ENCODE measurements around the gene FGD3.

FGD3 gene

GRCh38 chr9:93033531-93033930, 86.2 kb downstream of the FGD3 start:
- no peak for DNase-seq

GRCh38 chr9:93035106-93035660, 87.9 kb downstream of the FGD3 start:
- DNase-seq = no peak

- DNase-seq = no peak
Measured at GRCh38 chr9:93035821-93036351, 88.6 kb downstream of the FGD3 start.

DNA sequence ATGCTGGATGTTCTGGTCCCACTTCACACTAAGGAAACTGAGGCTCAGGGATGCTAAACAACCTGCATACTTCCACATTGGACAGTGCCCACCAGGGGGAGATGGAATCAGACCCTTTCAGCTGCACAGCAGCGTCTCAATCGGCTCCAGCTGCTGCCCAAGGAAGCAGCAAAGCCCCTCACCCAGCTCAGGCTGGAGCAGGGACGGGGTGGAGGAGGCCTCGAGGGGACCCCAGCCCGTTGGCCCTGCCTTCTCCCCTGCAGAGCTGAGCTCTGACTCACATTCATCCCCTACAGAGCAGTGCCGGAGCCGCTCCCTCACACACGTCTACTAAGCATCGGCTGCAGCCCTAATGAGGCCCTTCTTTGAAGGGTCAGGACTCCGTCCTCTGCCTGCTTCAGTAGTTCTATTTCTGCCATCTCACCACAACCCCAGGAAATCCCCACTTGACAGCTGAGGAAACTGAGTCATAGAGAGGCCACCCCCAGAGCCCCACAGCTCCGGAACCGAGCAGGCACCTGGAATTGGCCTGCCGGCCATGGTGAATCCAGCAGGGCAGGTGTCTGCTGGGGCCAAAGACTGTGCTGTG, 89.7 kb downstream of the FGD3 start:
- DNase-seq = no peak

GRCh38 chr9:93037476-93037971, 90.2 kb downstream of the FGD3 start:
- DNase-seq = no peak

DNA sequence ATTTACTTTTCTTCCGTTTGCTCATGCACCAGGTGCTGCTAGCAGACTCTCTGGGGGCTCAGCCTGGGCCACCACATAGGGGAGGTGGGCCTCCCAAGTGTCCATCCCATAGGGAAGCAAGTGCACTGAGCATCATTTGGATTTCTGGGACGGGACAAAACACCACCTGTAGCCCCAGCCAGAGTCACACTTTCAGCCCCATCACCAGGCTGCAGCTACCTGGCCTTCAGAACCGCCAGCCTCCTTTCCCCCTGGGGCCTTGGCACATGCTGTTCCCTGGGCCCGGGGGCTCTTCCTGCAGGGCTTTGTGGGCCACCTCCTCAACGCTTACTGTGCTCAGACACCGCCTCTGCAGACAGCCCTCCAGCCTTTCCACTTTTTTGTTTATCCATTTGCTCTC, 91.6 kb downstream of the FGD3 start:
- no peak for DNase-seq

- DNase-seq = no peak
Measured at GRCh38 chr9:93039456-93039855, 92.1 kb downstream of the FGD3 start.

GRCh38 chr9:93039976-93040375, 92.7 kb downstream of the FGD3 start:
- no peak for DNase-seq

DNA sequence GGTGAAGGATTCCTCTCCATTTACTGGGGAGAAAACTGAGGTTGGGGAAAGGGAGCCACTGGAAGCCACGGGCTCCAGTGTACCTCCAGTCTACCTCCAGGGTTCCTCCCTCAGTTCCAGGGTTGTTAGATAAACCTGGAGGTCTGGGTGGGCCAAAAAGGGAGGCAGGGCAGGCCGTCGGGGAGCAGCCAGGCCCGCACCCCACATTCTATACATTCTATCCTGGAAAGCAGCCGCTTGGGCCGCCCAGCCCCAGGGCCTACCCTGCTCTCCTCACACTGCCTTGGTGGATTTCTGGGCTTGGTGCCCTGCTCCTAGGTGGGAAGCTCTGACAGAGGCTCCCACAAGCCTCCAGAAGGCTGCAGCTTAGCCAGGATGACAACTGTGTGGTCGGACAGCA, 93.1 kb downstream of the FGD3 start:
- DNase-seq = no peak

- peak; percentile 43 for DNase-seq
Measured at GRCh38 chr9:93041108-93041802, 93.9 kb downstream of the FGD3 start.

- no peak for DNase-seq
Measured at GRCh38 chr9:93043122-93043521, 95.8 kb downstream of the FGD3 start.

DNA sequence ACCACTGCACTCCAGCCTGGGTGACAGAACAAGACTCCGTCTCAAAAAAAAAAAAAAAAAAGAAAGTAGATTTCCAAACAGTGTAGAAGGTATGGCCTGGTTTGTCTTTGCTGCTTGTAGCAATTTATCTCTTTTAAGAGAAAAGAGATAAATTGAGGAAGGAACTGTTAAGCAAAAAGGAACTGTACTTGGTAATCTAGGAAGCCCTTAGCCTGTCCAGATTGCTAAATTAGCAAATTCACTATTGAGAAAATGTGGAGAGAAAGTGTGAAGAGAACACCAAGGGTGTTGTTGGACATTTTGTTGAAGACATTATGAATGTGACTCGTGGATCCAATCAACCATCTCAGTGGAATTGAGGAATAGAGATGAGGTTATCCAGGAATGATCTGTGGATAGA, 98.2 kb downstream of the FGD3 start:
- DNase-seq = no peak

GRCh38 chr9:93048566-93049448, 101.5 kb downstream of the FGD3 start:
- no peak for DNase-seq

GRCh38 chr9:93049491-93049890, 102.2 kb downstream of the FGD3 start:
- no peak for DNase-seq

DNA sequence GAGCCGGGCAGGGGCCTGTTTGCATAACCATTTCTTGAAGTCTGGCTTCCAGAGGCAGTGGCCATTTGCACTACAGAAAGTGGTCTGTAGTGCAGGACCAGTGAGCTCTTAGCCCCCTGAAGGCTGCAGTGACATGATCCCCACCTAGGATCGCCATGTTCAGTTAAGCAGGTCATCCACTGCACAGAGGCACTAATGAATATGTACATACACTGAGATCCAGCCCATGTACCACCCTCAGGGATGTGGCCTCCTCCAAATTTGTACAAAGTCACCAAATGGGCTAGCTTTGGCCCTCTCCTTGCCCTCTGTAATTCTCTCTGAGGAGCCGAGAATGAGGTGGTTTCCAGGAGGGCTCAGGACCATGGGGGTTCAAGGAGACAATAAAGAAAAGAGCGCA, 102.9 kb downstream of the FGD3 start:
- DNase-seq = no peak

GRCh38 chr9:93051680-93052089, 104.4 kb downstream of the FGD3 start:
- DNase-seq = no peak

- no peak for DNase-seq
Measured at GRCh38 chr9:93052791-93053540, 105.6 kb downstream of the FGD3 start.

DNA sequence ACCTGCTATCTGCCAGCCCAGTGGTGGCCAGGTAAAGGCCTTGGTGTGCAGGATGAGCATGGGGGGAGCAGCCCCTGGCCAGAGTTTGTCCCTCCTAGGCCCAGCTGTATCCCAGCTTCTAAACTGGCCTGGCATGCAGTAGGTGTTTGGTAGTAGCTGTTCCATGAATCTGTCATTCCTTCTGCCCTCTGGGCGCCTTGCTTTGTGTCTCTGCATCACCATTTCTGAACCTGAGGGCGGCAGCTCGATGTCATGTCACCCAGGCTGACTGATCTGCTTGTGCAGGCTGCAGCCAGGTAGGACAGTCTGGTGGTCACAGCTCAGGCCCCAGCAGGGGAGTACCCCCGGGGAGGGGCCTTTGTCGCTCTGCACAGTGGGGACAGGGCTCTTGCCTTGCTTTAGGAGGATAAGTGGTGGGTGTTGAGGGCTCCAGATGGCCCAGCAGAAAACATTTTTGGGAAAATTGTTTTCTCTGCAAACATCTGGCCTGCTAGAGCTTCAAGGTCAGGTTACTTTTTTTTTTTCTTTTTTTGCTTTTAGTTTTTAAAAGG, 106.5 kb downstream of the FGD3 start:
- no peak for DNase-seq

- DNase-seq = no peak
Measured at GRCh38 chr9:93054758-93055704, 107.7 kb downstream of the FGD3 start.

DNA sequence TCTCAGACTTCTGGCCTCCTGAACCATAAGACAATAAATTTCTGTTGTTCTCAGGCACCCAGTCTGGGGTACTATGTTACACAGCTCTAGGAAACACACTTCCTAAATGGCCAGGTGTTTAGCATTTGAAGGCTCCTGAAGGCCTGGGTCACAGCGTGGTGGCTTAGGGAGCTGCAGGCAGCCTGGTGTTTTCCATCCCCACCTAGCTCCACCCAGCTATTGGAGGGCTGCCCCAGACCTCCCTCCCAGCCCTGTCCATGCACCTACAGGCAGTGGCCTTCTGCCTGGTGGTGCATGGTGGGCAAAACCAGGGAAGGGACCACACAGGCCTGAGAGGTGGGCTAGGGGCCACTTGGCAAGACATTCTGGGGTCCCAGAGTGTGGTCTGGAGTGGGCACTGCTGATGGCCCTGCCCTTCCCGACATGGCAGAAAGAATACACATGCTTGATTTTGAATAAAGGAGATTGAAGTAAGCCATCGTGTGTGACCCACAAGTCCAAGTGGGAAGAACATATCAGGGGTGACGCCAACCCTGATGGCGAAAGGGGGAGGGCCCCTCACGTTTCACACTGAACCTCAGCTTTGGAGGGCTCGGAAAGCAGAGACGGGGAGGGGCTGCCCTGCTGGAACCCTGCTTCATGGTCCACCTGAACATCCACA, 109.8 kb downstream of the FGD3 start:
- no peak for DNase-seq

All from stimulated activated CD8-positive, alpha-beta memory T cell treated with anti-CD3 and anti-CD28 coated beads, Interleukin-4, amount 100 ng/mL, for 48 hours (primary cell).